ENCODE data around the gene MTAP. TPM values are rescaled to one million over a fixed set of nuclear protein-coding genes. Genes with fewer than 3 reads are reported as not detected.
A peak's percentile ranks its signal among the peaks of the same experiment; 100 is the strongest.

MTAP gene
- total and polyA plus RNA-seq, 2 of the 13 experiments (the other 11 are each of a cell fraction or from before 2014, with no cell fraction given), result 16.7 to 51.2 TPM

DNA sequence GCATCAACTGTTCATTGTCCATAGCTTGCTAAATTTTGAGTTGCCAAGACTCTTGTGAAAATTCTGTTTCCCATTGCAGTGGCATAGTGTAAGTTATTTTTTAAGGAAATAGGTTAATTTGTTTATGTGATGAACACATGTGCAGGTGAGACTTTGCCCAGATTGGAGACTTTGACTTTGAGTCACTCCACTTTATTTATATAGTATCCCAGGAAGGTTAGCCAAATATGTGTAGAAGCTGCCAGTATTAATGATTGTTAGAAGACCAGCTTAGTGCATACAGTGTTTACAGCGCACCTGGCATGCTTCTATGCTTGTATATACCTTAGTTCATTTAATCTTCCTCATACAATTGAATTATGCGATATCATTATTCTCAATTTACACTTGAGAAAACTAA, 51.0 kb downstream of the MTAP start (continued):
- TF ChIP-seq NCOR1 (IDR thresholded peaks at IDR 0.05; ENCODE audit: borderline replicate concordance, low read length) (peak; percentile 45; the same call in 1 of the 2 replicates), HNRNPLL (IDR thresholded peaks at IDR 0.05; ENCODE audit: low read depth, low read length, poor library complexity, severe bottlenecking) (no peak)
- TF ChIP-seq, protein P1, sequence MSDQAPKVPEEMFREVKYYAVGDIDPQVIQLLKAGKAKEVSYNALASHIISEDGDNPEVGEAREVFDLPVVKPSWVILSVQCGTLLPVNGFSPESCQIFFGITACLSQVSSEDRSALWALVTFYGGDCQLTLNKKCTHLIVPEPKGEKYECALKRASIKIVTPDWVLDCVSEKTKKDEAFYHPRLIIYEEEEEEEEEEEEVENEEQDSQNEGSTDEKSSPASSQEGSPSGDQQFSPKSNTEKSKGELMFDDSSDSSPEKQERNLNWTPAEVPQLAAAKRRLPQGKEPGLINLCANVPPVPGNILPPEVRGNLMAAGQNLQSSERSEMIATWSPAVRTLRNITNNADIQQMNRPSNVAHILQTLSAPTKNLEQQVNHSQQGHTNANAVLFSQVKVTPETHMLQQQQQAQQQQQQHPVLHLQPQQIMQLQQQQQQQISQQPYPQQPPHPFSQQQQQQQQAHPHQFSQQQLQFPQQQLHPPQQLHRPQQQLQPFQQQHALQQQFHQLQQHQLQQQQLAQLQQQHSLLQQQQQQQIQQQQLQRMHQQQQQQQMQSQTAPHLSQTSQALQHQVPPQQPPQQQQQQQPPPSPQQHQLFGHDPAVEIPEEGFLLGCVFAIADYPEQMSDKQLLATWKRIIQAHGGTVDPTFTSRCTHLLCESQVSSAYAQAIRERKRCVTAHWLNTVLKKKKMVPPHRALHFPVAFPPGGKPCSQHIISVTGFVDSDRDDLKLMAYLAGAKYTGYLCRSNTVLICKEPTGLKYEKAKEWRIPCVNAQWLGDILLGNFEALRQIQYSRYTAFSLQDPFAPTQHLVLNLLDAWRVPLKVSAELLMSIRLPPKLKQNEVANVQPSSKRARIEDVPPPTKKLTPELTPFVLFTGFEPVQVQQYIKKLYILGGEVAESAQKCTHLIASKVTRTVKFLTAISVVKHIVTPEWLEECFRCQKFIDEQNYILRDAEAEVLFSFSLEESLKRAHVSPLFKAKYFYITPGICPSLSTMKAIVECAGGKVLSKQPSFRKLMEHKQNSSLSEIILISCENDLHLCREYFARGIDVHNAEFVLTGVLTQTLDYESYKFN (CRISPR knock-in tag; conservative IDR thresholded peaks at IDR 0.05), result peak; percentile 75

- WGBS (ENCODE audit: low lambda C conversion rate), result 97% methylated on average over 4 of the region's 4 CpGs
- no peak overlapping the region for H2AFZ ChIP-seq (ENCODE audit: low read length)
- H3K4me2 ChIP-seq (ENCODE audit: low read depth, low read length), result no peak overlapping the region
- FAIRE-seq, result no peak
- H3K36me3 ChIP-seq (replicated peaks in 1 of 2; ENCODE audit: control insufficient read depth in 1 of 2, insufficient read depth in 2 of 2, low read length in 2 of 2), result peaks cover 13 to 32% of the 10 kb centered on the region in 2 experiments
- no peaks in the 10 kb centered on the region for H4K20me1 ChIP-seq (ENCODE audit: insufficient read depth, low read length)
- H3K9me3 ChIP-seq (ENCODE audit: low read length), result no peaks in the 10 kb centered on the region
- DNase-seq (ENCODE audit: low spot score), result no peak
- TF ChIP-seq ZNF253 (CRISPR knock-in tag; IDR thresholded peaks at IDR 0.05; ENCODE audit: borderline replicate concordance) (no peak), MEIS1 (CRISPR knock-in tag; IDR thresholded peaks at IDR 0.05; ENCODE audit: borderline replicate concordance) (no peak), ZNF337 (CRISPR knock-in tag; IDR thresholded peaks at IDR 0.05; ENCODE audit: borderline replicate concordance, low read depth) (no peak), RNF219 (CRISPR knock-in tag; IDR thresholded peaks at IDR 0.05) (no peak), ZNF101 (CRISPR knock-in tag; IDR thresholded peaks at IDR 0.05; ENCODE audit: borderline replicate concordance, low read depth) (no peak), SIN3B (IDR thresholded peaks at IDR 0.05; ENCODE audit: low read length) (no peak), GATAD2A (CRISPR knock-in tag; IDR thresholded peaks at IDR 0.05) (no peak), MED13 (CRISPR knock-in tag; IDR thresholded peaks at IDR 0.05) (no peak), HNF1B (CRISPR knock-in tag; IDR thresholded peaks at IDR 0.05) (no peak), RAD51 (IDR thresholded peaks at IDR 0.05; ENCODE audit: borderline replicate concordance) (no peak), ZNF740 (CRISPR knock-in tag; IDR thresholded peaks at IDR 0.05) (no peak), RARG (CRISPR knock-in tag; IDR thresholded peaks at IDR 0.05; ENCODE audit: low read depth) (no peak), ZNF331 (CRISPR knock-in tag; IDR thresholded peaks at IDR 0.05) (no peak)
- CTCF ChIA-PET (ENCODE audit: low intra/inter-chr PET ratio, low total read pairs), result no interaction called here
- H3K9ac ChIP-seq (ENCODE audit: insufficient read depth, low read depth, low read length), result no peak overlapping the region
- no TSS peak for BruUV-seq (replicated peaks)
- in situ Hi-C loops (cut with HindIII; ENCODE audit: extremely low pct_ligation_motif_present, low pct_unique_long_range_greater_than_20kb), result no loop called here
- ATAC-seq, result no peak
- no peaks in the 10 kb centered on the region for H3K27me3 ChIP-seq (ENCODE audit: control insufficient read depth in 1 of 2, insufficient read depth in 2 of 2, low read length in 2 of 2)
- no peaks in the 10 kb centered on the region for H3K79me2 ChIP-seq (ENCODE audit: insufficient read depth, low read length)
- POLR2A ChIA-PET, result interaction anchor here (1.4 kb wide), 1 partner anchor 155 kb away, joined by 4 read pairs; the partner anchor contains the start of gene CDKN2B
- H3K4me1 ChIP-seq (ENCODE audit: insufficient read depth, low read length), result peaks cover 56% of the 10 kb centered on the region
- intact Hi-C loops (cut with micrococcal nuclease; ENCODE audit: unreplicated experiment), result no loop called here
- H3K27ac ChIP-seq (ENCODE audit: extremely low read length, insufficient read depth, low read length), result peak overlapping the region; percentile 55
- no peak overlapping the region for H3K4me3 ChIP-seq (replicated peaks in 1 of 3; ENCODE audit: insufficient read depth in 1 of 3, low read depth in 2 of 3, low read length in 3 of 3)
Measured at GRCh38 chr9:21854119-21854518, 51.7 kb downstream of the MTAP start.
